HG02973 (cell line): ENCODE measurements around the gene KRTAP10-3.

Experiments
- ATAC-seq: cut with Tn5 transposase; IDR thresholded peaks from one replicate; pipeline ENCODE4 v1.9.1; 2021; ENCODE audit warnings: moderate library complexity; ENCODE audit not compliant: unreplicated experiment

KRTAP10-3 gene

GRCh38 chr21:44530903-44531605 is 27.5 kb downstream of the KRTAP10-3 start:
- no peak for ATAC-seq

DNA sequence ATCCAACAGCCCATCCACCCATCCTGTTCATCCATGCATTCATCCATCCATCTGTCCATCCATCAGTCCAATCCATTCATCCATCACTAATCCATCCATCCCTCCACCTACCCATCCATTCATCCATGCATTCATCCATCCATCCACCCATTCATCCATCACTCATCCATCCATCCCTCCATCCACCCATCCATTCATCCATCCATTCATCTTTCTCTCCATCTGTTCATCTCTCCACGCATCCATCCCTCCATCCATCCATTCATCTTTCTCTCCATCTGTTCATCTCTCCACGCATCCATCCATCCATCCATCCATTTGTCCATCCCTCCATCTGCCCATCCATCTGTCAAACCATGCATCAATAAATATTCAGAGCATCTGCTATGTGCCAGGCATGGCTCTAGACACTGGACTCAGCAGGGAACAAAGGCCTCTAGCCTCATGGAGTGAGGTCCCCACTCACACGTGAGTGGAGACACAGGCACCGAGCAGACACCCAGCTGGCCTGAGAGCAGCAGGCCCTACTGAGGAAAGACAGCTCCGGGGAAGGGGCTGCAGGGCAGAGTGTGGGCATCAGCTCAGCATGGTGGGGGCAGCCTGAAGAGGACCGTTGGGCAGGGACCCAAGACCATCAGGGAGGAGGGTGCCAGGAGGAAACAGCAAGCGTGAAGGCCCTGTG is 28.2 kb downstream of the KRTAP10-3 start:
- ATAC-seq: no peak

GRCh38 chr21:44529503-44530125 is 29.0 kb downstream of the KRTAP10-3 start:
- no peak for ATAC-seq

DNA sequence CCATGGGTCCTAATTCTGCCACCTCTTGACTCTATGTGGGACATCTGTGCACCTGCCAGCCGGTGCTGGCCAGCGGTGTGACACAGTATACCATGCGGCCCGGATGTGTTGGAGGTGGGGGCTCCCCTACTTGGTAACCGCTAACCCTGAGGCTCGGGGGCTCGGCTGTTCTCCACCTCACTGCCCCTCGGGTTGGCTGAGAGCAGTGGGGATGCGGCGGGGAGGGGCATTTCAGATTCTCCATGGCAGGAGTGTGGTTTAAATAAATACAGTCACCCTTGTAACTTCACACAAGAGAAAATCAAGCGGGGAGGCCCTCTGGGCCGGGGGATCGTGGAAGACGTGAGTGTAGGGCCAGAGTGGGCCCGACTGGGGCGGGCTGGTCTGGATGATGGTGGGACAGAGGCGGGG is 29.6 kb downstream of the KRTAP10-3 start:
- ATAC-seq: no peak

- no peak for ATAC-seq
These were observed 30.0 kb downstream of the KRTAP10-3 start for GRCh38 chr21:44528634-44528995.

GRCh38 chr21:44527983-44528633 is 30.5 kb downstream of the KRTAP10-3 start:
- no peak for ATAC-seq

DNA sequence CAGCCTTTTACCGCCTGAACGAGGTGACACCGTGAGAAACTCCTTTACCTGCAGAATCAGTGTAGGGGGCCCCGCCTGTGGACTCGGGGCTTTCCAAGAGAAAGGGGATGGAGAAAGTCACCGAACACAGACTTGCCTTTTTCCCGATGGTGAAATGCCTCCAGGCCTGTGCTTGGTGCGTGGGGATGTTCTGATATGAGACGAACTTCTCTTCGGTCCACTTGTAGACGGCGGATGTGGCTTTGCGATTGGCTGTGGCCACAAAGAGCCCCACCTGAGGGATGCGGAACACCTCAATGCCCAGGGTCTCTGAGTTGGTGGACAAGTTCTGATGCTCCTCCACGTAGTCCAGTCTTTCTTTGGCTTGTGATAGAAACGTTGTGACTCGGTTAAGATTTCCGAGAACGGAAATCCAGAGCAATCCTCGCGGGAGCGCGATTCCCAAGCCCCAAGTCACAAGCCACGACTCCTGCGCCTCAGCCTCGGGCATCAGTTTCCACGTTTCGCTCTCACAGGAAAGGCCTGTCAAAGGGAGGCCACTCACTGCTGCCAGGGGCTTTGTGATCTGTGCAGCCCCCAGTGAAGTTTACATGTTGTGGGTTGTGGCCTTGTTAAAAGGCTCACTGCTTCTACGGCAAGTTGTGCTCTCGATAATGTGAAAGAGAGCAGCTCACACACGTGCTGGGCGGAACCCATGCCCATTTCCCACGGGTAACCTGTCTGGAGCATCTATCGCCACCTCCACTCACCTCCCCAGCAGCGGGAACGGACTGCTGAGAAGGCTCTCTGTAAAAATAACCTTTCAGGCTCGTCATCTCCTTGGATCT is 31.2 kb downstream of the KRTAP10-3 start:
- no peak for ATAC-seq

DNA sequence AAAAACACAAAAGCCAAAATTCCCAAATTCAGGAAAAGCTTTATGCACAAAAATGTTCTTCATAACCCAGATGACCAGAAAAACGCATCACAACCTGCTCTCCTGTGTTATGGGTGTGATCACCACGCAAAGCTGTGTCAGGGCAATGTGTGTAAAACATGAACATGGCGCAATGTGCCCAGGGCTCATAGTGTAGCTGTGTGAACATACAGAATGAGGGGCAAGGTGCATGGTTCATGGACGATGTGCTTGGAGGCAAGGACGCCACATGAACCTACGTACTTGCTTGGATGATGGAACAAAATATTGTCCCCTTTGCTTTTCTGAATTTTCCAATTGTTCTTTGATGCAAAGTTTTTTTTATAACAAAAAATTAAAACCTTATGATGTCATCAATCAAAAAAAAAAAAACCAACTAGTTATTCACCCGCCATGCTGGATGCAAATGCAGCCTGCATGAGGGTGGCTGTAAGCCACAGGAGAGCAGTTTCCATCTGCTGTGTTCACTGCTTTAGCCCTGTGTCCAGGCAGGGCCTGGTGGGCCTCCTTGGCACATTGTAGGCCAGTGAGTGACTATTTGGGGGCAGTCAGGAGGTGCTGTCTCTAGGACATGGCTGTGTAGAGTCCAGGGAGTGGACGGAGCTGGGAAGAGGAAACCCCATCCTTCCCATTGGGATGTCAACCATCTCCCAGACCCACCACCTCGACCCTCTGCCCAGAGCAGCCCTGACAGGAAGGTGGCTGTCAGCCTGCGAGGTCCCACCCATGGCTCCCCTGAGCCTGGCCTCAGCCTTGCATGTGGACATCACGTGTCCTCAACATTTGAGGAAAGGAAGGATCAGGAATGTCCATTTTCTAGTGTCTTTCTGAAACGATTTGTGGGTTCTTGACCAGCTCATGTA is 32.2 kb downstream of the KRTAP10-3 start:
- no peak for ATAC-seq

DNA sequence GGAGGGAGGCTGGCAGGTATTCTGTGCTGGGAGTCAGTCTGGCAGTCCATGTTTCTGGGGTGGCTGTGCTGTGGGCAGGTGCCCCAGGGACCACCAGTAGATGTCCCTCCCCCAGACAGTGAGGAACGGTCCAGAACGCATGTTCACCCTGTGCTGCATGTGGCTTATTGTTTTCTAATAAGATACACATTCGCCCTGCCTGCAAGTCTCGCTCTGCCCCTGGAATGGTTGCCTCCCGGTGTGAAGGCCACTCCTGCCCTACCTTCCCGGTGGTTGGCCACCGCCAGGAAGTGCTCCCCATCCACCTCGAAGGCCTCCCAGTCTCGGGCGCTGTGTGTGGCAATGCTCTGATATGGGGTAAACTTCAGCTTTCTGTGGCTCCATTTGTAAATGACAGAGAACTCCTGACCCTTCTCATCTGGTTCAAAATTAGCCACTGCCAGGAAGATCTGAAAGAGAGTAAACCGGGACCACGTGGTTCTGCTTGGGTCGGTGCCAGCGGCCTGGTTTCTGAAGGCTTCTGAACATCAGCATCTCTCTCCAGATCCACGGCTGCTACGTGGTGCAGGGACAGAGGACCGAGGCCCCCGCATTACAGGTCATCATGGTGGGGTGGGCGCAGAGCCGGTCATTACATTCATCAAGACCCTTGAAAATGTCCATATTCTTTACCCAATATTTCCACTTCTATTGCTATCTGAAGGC is 33.1 kb downstream of the KRTAP10-3 start:
- ATAC-seq: no peak

GRCh38 chr21:44524414-44525371 is 33.9 kb downstream of the KRTAP10-3 start:
- no peak for ATAC-seq

- ATAC-seq: no peak
These were observed 34.8 kb downstream of the KRTAP10-3 start for GRCh38 chr21:44523567-44524413.

DNA sequence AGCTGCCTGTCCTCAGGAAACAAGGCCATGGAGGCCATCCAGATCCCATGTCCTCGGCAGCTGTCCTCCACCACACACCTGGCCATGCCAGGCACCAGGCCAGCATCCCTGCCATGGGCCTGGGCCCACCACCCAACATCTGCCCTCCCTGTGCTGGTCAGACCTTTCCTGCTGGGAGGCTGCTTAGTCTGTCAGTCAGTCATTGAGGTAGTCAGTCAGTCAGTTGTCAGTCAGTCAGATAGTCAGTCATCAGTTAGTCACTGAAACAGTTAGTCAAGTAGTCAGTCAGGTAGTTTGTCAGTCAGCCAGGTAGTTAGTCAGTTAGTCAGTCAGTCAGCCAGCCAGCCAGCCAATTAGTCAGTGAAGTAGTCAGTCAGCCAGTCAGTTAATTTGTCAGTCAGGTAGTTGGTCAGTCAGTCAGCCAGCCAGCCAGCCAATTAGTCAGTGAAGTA is 35.8 kb downstream of the KRTAP10-3 start:
- no peak for ATAC-seq

DNA sequence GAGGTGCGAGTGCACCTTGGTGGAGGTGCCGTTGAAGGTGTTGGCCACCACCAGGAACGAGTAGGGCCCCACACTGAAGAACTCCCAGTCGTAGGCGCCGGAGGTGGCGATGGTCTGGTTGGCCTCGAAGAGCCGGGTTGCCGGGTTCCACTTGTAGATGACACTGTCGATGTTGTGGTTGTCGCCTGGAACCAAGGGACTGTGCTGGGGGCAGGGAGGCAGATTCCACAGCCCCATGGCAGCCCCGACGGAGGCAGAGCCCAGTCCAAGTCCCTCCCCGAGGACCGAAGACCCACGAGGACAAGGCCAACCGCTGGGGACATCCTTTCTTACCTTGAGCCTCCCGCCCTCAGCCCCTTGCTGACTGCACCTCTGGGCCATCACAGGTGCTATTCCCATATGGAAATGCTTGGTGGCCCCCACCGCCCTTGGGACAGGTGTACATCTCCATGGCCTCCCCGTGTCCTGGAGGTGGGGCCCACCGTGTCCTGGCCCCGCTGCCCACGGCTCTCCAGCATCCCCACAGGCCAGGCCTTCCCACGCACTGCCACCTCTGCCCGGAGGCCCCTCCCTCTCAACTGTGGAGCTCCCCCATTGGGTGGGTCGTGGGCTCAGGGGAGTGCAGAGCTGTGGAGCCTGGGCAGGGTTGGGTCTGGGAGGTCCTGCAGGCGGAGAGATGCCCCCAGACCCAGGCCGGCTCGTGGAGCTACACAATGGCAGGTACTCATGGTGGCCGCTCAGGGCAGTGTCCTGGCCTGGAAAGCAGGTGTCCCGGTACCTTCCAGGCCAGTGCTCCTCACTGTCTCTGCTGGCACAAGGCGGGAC is 36.5 kb downstream of the KRTAP10-3 start:
- no peak for ATAC-seq

DNA sequence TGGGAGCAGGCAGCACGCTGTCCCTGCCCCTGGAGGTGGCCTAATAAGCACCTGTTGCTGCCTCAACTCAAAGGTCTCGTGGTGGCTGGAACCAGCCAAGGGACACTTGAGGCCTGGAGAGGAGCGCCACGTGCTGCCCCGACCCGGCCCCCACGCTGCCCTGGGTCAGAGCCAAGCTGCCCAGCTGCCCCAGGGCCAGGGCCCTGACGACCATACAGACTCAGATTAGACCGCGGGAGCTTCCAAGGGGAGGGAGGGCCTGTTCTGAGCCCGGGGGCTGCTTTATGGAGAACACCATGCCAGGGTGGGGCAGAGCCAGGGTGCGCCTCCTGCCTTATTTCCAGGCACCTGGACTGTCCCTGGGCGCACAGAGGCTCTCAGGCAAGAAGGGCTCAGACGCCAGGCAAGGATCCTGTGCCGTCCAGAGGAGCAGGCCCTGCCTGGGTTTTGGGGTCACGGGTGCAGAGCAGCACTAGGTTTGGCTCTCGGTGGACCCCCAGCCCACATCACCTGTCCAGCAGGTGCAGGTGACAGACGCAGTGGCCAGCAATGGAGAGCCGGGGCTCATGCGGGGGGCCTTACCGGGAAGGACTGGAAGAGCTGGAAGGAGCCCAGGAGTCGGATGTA is 37.2 kb downstream of the KRTAP10-3 start:
- ATAC-seq: no peak

DNA sequence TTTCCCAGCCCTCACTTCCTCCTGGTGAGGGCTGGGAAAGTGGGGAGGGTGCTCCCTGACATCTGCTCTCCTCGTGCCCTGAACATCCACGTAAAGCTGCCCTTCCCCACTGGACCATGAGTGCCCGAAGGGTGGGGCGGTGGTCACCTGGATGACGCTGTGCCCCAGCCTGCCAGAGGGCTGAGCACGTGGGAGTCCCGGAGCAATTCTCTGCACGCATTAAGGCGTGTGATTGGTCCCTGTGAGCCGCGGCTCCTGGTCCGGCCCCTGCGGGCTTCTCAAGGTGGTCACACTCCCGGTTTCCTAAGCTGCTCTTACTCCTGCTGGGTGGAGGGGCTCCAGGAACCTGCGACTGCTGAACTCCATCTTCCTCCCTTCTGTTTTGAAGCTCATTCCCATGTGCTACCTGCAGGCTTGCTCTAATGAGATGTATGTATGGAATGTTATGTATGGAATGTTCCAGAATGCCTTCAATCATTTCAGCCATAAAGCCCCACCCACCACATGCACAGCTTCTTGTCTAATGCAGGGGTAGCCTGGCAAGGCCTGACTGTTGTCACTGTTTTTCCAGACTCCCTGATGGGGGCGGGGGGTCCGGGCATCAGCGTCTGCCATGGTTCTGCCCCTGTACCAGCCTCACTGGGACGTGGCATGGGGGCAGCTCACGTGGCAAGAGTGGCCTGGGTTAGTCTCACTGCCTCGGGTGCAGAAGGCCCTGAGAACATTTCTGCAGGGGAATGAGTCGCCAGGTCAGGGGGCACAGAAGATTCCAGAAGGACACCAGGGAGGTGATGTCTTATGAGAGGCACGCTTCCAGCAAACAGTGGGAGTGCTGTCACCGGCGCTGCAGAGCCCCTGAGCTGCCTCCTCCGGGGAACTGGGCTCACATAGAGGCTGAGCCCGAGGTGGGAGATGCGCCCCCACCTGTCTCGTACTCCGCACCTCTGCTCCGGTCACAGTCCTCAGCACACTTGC is 38.0 kb downstream of the KRTAP10-3 start:
- no peak for ATAC-seq
